Esophagus muscularis mucosa (tissue), 3 donors: ENCODE data around the gene PAX5.

Source experiments
- POLR2A ChIP-seq: fragments of 450-650 bp; IDR thresholded peaks from one replicate; pipeline ENCODE4 v1.6.1; 2017; ENCODE audit warnings: antibody characterized with exemption, moderate library complexity, mild to moderate bottlenecking, low read depth
- POLR2AphosphoS5 ChIP-seq, 2 donors: sonication (generic); formaldehyde crosslinking; IDR thresholded peaks; one replicate each; pipeline ENCODE4 v1.6.1; 2017; ENCODE audit warnings: antibody characterized with exemption in 2 of 2
- TF ChIP-seq, protein P1 (sequence below), 3 experiments: fragments of 200-600 bp in 2 of 3; fragments of 450-650 bp in 1 of 3; sonication (generic) in 2 of 3; IDR thresholded peaks; one replicate each; pipeline ENCODE4 v1.5.1; 2017 to 2019; ENCODE audit warnings: antibody characterized with exemption in 3 of 3, mild to moderate bottlenecking in 2 of 3, moderate library complexity in 1 of 3

- TF ChIP-seq, protein P1, sequence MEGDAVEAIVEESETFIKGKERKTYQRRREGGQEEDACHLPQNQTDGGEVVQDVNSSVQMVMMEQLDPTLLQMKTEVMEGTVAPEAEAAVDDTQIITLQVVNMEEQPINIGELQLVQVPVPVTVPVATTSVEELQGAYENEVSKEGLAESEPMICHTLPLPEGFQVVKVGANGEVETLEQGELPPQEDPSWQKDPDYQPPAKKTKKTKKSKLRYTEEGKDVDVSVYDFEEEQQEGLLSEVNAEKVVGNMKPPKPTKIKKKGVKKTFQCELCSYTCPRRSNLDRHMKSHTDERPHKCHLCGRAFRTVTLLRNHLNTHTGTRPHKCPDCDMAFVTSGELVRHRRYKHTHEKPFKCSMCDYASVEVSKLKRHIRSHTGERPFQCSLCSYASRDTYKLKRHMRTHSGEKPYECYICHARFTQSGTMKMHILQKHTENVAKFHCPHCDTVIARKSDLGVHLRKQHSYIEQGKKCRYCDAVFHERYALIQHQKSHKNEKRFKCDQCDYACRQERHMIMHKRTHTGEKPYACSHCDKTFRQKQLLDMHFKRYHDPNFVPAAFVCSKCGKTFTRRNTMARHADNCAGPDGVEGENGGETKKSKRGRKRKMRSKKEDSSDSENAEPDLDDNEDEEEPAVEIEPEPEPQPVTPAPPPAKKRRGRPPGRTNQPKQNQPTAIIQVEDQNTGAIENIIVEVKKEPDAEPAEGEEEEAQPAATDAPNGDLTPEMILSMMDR (IDR thresholded peaks at IDR 0.05), result no peak
- TF ChIP-seq POLR2AphosphoS5 (IDR thresholded peaks at IDR 0.05) (no peak), POLR2A (no peak)
Observed at GRCh38 chr9:36789886-36790285, 244.2 kb downstream of the PAX5 start.
